Fibroblast of lung (primary cell): ENCODE measurements around the gene COL19A1. TPM values are rescaled to one million over a fixed set of nuclear protein-coding genes. Genes with fewer than 3 reads are reported as not detected.

Experiments
- DNase-seq, 2 donors: peaks; one replicate each; pipeline versions ENCODE4 v3.0.0 to v3.0.0-alpha.2; 2010; ENCODE audit warnings: low read depth in 2 of 2
- H2AFZ ChIP-seq: 2 replicates; pipeline ENCODE4 v1.5.1; 2012; ENCODE audit warnings: low read length, control low read depth, inconsistent platforms
- H3K27ac ChIP-seq: 2 replicates; pipeline ENCODE4 v1.5.1; 2011; ENCODE audit warnings: low read length, control low read depth; ENCODE audit not compliant: insufficient read depth
- H3K27me3 ChIP-seq: 2 replicates; pipeline ENCODE4 v1.5.1; 2011; ENCODE audit warnings: mild to moderate bottlenecking, low read length; ENCODE audit not compliant: control insufficient read depth, insufficient read depth
- H3K36me3 ChIP-seq: 2 replicates; pipeline ENCODE4 v1.5.1; 2011; ENCODE audit warnings: low read length; ENCODE audit not compliant: control insufficient read depth, insufficient read depth
- H3K4me1 ChIP-seq: 2 replicates; pipeline ENCODE4 v1.5.1; 2011; ENCODE audit warnings: low read length; ENCODE audit not compliant: control insufficient read depth, insufficient read depth; ENCODE audit errors: extremely low read depth
- H3K4me2 ChIP-seq: 2 replicates; pipeline ENCODE4 v1.5.1; 2011; ENCODE audit warnings: low read length, control low read depth; ENCODE audit not compliant: insufficient read depth; ENCODE audit errors: extremely low read depth
- H3K4me3 ChIP-seq, 4 experiments: fragments of 200-600 bp in 1 of 4; sonication (generic) in 1 of 4; replicated peaks in 1 of 4; 2 replicates each; pipeline ENCODE4 v1.5.1; 2011 to 2016; ENCODE audit warnings: low read length in 4 of 4, low read depth in 3 of 4, mild to moderate bottlenecking in 3 of 4, control low read depth in 2 of 4, inconsistent platforms in 1 of 4, mixed read lengths in 1 of 4; ENCODE audit not compliant: insufficient read depth in 1 of 4; ENCODE audit errors: control extremely low read depth in 1 of 4
- H3K79me2 ChIP-seq: 2 replicates; pipeline ENCODE4 v1.5.1; 2012; ENCODE audit warnings: mild to moderate bottlenecking, low read length, inconsistent platforms; ENCODE audit not compliant: control insufficient read depth, insufficient read depth
- H3K9ac ChIP-seq: 2 replicates; pipeline ENCODE4 v1.5.1; 2011; ENCODE audit warnings: mild to moderate bottlenecking, low read length, control low read depth; ENCODE audit not compliant: insufficient read depth
- H3K9me3 ChIP-seq: 2 replicates; pipeline ENCODE4 v1.5.1; 2012; ENCODE audit warnings: low read depth, low read length; ENCODE audit not compliant: control insufficient read depth, insufficient read depth
- H4K20me1 ChIP-seq: 2 replicates; pipeline ENCODE4 v1.5.1; 2011; ENCODE audit warnings: low read length; ENCODE audit not compliant: control insufficient read depth, insufficient read depth; ENCODE audit errors: extremely low read depth
- CTCF ChIP-seq, 2 donors: IDR thresholded peaks in 1 of 2; conservative IDR thresholded peaks in 1 of 2; 1 replicate in 1 of 2; 2 replicates in 1 of 2; pipeline ENCODE4 v1.5.1; 2011 to 2012; ENCODE audit warnings: low read length in 2 of 2, control low read depth in 1 of 2, inconsistent platforms in 1 of 2, low read depth in 1 of 2, mild to moderate bottlenecking in 1 of 2
- EZH2 ChIP-seq: IDR thresholded peaks from 2 replicates; pipeline ENCODE4 v1.5.1; 2012; ENCODE audit warnings: low read length, control low read depth, mild to moderate bottlenecking; ENCODE audit errors: missing control alignments
- polyA plus RNA-seq, 2 donors: library from polyadenylated mRNA; depleted of rRNA in 1 of 2; stranded (reverse) in 1 of 2; unstranded in 1 of 2; fragments of >200 nt; gene quantifications; 2 replicates each; pipeline ENCODE4 v1.2.1, GENCODE V29; 2011 to 2012; ENCODE audit warnings: missing spikeins in 1 of 2
- total RNA-seq: library from RNA; depleted of rRNA; stranded (reverse); fragments of >200 nt; gene quantifications from 2 replicates; pipeline ENCODE4 v1.2.1, GENCODE V29; 2014

The COL19A1 gene
- total and polyA plus RNA-seq, 2 donors (not counting 1 experiment from before 2014, with no cell fraction given) = 0.01 TPM; not detected in 1

- H3K27ac ChIP-seq = no peak overlapping the region
- no peak overlapping the region for H3K4me3 ChIP-seq
- no peaks in the 10 kb centered on the region for H3K9me3 ChIP-seq
- H4K20me1 ChIP-seq = no peaks in the 10 kb centered on the region
- H3K27me3 ChIP-seq = no peaks in the 10 kb centered on the region
- H3K4me2 ChIP-seq = no peak overlapping the region
- H3K9ac ChIP-seq = no peak overlapping the region
- no peaks in the 10 kb centered on the region for H3K4me1 ChIP-seq
- no peaks in the 10 kb centered on the region for H3K36me3 ChIP-seq
- H3K79me2 ChIP-seq = no peaks in the 10 kb centered on the region
- DNase-seq = no peak
- no peak overlapping the region for H2AFZ ChIP-seq
- TF ChIP-seq EZH2 = no peak
- TF ChIP-seq CTCF (conservative IDR thresholded peaks at IDR 0.05 in 1 of 2, IDR thresholded peaks at IDR 0.05 in 1 of 2; ENCODE audit: low read depth in 1 of 2, low read length in 2 of 2) = no peak
These were observed 179.1 kb downstream of the COL19A1 start for GRCh38 chr6:70045413-70045812.

- H3K9ac ChIP-seq = no peak overlapping the region
- no peak overlapping the region for H3K4me3 ChIP-seq
These were observed 185.1 kb downstream of the COL19A1 start for GRCh38 chr6:70051197-70052124.

More at GRCh38 chr6:70051197-70052124, 185.1 kb downstream of the COL19A1 start:
- H3K4me1 ChIP-seq = no peaks in the 10 kb centered on the region
- H3K27ac ChIP-seq = no peak overlapping the region
- no peaks in the 10 kb centered on the region for H3K9me3 ChIP-seq
- no peaks in the 10 kb centered on the region for H3K36me3 ChIP-seq
- no peak for TF ChIP-seq CTCF (conservative IDR thresholded peaks at IDR 0.05 in 1 of 2, IDR thresholded peaks at IDR 0.05 in 1 of 2; ENCODE audit: low read depth in 1 of 2, low read length in 2 of 2)
- no peak for TF ChIP-seq EZH2
- no peak overlapping the region for H2AFZ ChIP-seq
- no peak for DNase-seq
- no peaks in the 10 kb centered on the region for H3K79me2 ChIP-seq
- no peaks in the 10 kb centered on the region for H4K20me1 ChIP-seq
- no peaks in the 10 kb centered on the region for H3K27me3 ChIP-seq
- H3K4me2 ChIP-seq = no peak overlapping the region
